RWPE2 (cell line): ENCODE results near the gene MALRD1.

Experiments used
- ATAC-seq: fragments of 200-7000 bp; cut with Tn5 transposase; 3 replicates; pipeline ENCODE4 v1.9.1; 2021; ENCODE audit warnings: low read depth
- DNase-seq: peaks from one replicate; pipeline ENCODE4 v3.0.0-alpha.2; 2020; ENCODE audit warnings: low spot score
- H3K27ac ChIP-seq: fragments of 450-650 bp; 2 replicates; pipeline ENCODE4 v1.5.1; 2017; ENCODE audit warnings: mild to moderate bottlenecking; ENCODE audit not compliant: poor library complexity, severe bottlenecking
- H3K27me3 ChIP-seq: fragments of 250-450 bp; sonication (Bioruptor Pico); 2 replicates; pipeline ENCODE4 v1.5.1; 2021; ENCODE audit warnings: mild to moderate bottlenecking, moderate library complexity; ENCODE audit not compliant: insufficient read depth, poor library complexity, severe bottlenecking
- H3K36me3 ChIP-seq: fragments of 250-450 bp; sonication (Bioruptor Pico); 2 replicates; pipeline ENCODE4 v1.5.1; 2020; ENCODE audit warnings: low read depth, mild to moderate bottlenecking, moderate library complexity
- H3K4me1 ChIP-seq: fragments of 250-450 bp; sonication (Bioruptor Pico); 2 replicates; pipeline ENCODE4 v1.5.1; 2021; ENCODE audit warnings: mild to moderate bottlenecking, moderate library complexity; ENCODE audit not compliant: insufficient read depth, poor library complexity, severe bottlenecking
- H3K4me3 ChIP-seq: fragments of 250-450 bp; sonication (Bioruptor Pico); 2 replicates; pipeline ENCODE4 v1.5.1; 2021; ENCODE audit warnings: mild to moderate bottlenecking, moderate library complexity; ENCODE audit not compliant: severe bottlenecking
- H3K9me3 ChIP-seq: fragments of 250-450 bp; sonication (Bioruptor Pico); 2 replicates; pipeline ENCODE4 v1.5.1; 2021; ENCODE audit warnings: mild to moderate bottlenecking, moderate library complexity; ENCODE audit not compliant: severe bottlenecking
- TF ChIP-seq, protein P1 (sequence below): fragments of 450-650 bp; IDR thresholded peaks from one replicate; pipeline ENCODE4 v1.5.1; 2017; ENCODE audit warnings: mild to moderate bottlenecking, moderate library complexity; ENCODE audit not compliant: poor library complexity, severe bottlenecking

Gene MALRD1

DNA sequence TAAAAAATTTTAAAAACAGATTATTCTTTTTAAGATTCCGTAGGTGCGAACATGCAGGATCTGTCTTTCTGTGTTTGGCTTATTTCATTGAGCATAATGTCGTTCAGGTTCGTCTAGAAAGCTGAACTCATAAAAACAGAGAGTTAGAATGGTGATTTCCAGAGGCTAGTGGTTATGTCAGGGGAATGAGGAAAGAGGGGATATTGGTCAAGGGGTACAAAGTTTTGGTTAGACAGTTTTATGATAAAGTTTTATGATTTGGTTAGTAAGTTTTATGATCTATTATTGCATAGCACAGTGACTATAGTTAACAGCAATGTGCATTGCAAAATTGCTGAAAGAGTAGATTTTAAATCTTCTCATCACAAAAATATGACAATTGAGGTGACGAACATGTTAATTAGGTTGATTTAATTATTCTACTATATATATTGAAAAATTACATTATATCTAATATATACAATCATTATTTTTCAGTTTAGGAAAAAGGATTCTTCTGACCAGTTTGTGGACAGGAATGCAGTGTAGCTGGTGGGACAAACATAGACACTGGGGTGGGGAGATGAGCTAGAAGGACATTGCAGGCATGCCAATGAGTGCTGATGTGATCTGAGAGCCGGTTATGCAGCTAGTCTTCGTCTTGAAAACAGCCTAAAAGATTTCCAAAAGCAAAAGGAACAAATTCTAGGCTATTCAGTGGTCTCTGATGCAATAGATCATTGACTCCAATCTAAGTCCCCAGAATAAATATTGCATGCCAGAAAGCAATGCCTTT, 31.3 kb upstream of the MALRD1 start:
- H3K4me1 ChIP-seq, result peaks cover 12% of the 10 kb centered on the region
- H3K9me3 ChIP-seq, result no peaks in the 10 kb centered on the region
- H3K4me3 ChIP-seq, result no peak overlapping the region
- H3K27ac ChIP-seq, result no peak overlapping the region
- DNase-seq (no peak), ATAC-seq (no peak)
- H3K36me3 ChIP-seq, result no peaks in the 10 kb centered on the region; the same call in 1 of the 2 replicates
- H3K27me3 ChIP-seq, result no peaks in the 10 kb centered on the region
- TF ChIP-seq, protein P1, sequence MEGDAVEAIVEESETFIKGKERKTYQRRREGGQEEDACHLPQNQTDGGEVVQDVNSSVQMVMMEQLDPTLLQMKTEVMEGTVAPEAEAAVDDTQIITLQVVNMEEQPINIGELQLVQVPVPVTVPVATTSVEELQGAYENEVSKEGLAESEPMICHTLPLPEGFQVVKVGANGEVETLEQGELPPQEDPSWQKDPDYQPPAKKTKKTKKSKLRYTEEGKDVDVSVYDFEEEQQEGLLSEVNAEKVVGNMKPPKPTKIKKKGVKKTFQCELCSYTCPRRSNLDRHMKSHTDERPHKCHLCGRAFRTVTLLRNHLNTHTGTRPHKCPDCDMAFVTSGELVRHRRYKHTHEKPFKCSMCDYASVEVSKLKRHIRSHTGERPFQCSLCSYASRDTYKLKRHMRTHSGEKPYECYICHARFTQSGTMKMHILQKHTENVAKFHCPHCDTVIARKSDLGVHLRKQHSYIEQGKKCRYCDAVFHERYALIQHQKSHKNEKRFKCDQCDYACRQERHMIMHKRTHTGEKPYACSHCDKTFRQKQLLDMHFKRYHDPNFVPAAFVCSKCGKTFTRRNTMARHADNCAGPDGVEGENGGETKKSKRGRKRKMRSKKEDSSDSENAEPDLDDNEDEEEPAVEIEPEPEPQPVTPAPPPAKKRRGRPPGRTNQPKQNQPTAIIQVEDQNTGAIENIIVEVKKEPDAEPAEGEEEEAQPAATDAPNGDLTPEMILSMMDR, result no peak

DNA sequence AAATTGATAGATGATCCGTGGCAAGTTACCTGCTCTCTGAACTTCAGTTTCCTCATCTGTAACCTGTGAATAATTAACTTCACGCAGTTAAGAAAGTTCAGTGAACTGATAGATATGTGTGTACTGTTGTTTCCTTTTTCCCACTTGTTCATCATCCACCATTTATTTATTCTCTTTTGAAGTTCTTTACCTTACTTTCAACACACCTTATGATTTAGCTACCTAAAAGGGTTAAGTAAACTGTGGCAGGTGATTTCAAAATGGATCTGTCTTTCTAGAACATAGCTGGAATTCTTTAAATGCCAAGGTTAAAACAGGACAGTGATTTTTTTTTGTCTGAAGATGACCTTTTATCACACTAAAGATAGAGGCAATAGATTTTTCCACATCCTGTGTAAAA, 27.4 kb upstream of the MALRD1 start:
- ATAC-seq (no peak), DNase-seq (no peak)
- no peak overlapping the region for H3K4me3 ChIP-seq
- no peaks in the 10 kb centered on the region for H3K27me3 ChIP-seq
- no peak overlapping the region for H3K27ac ChIP-seq
- no peaks in the 10 kb centered on the region for H3K4me1 ChIP-seq
- no peaks in the 10 kb centered on the region for H3K9me3 ChIP-seq
- H3K36me3 ChIP-seq, result no peaks in the 10 kb centered on the region
- TF ChIP-seq, protein P1, result no peak

DNA sequence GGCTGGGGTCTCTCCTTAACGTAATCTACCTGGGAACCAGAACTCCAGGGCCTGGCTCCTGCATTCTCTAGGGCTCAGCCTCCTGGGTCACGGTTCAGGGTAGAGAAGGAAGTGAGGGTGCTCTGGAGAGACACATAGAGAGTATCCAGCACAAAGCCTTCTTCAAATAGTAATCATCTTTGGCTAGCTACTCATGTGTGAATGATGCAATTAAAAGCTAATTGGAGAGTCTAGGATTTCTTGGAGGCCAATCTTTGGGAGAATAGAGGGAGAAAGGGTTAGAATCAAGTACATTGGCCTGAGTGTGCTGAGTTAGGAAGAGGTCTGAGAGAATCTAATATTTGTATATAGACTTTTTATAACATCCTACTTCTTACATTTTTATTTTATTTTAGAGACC, 24.0 kb upstream of the MALRD1 start:
- no peak overlapping the region for H3K4me3 ChIP-seq
- H3K27ac ChIP-seq, result no peak overlapping the region
- H3K36me3 ChIP-seq, result no peaks in the 10 kb centered on the region
- DNase-seq, result no peak
- H3K27me3 ChIP-seq, result no peaks in the 10 kb centered on the region
- no peak for ATAC-seq
- H3K4me1 ChIP-seq, result no peaks in the 10 kb centered on the region
- H3K9me3 ChIP-seq, result no peaks in the 10 kb centered on the region
- TF ChIP-seq, protein P1, result no peak

DNA sequence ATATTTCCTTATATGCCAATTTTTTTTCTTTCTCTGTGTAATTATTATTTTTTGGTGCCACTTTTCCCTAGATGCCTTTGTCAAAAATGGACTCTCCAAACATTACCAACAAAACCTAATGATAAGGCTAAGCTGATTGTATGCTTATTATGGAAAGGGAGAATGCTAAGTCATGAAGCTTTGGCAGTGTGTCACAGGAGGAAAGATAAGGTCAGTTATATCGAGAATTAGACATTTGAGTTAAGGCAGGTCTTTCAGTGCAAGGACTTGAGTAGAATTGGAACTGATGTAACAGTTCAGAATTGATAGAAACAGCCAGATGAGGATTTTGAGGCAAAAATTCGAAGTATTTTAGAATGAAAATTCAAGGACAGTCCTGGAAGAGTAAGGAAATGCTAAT, 16.8 kb upstream of the MALRD1 start:
- no peaks in the 10 kb centered on the region for H3K27me3 ChIP-seq
- TF ChIP-seq, protein P1, result no peak
- DNase-seq, result no peak
- H3K4me1 ChIP-seq, result no peaks in the 10 kb centered on the region
- no peak overlapping the region for H3K27ac ChIP-seq
- no peak overlapping the region for H3K4me3 ChIP-seq
- H3K36me3 ChIP-seq, result no peaks in the 10 kb centered on the region
- ATAC-seq, result no peak
- no peaks in the 10 kb centered on the region for H3K9me3 ChIP-seq

DNA sequence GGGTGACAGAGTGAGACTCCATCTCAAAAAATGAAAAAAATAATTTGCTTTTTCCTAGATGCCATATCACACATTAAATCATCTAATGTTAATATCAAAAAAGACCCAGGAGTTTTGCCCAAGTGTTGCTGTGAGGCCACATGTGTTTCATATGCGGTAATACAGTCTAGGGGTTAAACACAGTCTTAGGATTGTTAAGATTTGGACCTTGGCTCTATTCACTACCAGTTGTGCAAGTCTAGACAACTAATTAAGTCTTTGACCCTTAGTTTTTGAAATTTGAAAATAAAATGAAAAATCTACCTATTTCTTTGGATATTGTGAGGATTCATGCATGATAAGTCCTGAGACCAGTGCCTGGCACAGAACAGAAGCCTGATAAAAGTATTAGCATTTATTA, 14.9 kb upstream of the MALRD1 start:
- no peaks in the 10 kb centered on the region for H3K27me3 ChIP-seq
- TF ChIP-seq, protein P1, result no peak
- H3K36me3 ChIP-seq, result no peaks in the 10 kb centered on the region
- DNase-seq (no peak), ATAC-seq (no peak)
- no peaks in the 10 kb centered on the region for H3K9me3 ChIP-seq
- no peak overlapping the region for H3K4me3 ChIP-seq
- no peaks in the 10 kb centered on the region for H3K4me1 ChIP-seq
- no peak overlapping the region for H3K27ac ChIP-seq
